ENCODE results near the gene SMIM44. TPM values are rescaled to one million over a fixed set of nuclear protein-coding genes. Genes with fewer than 3 reads are reported as not detected.
"Not testable (repeated sequence)": the region's sequence is repeated elsewhere in the genome, so short reads cannot be mapped to it uniquely, and the experiment has no call there.

The SMIM44 gene
- total RNA-seq, 2 experiments from 2014 or later = not detected

DNA sequence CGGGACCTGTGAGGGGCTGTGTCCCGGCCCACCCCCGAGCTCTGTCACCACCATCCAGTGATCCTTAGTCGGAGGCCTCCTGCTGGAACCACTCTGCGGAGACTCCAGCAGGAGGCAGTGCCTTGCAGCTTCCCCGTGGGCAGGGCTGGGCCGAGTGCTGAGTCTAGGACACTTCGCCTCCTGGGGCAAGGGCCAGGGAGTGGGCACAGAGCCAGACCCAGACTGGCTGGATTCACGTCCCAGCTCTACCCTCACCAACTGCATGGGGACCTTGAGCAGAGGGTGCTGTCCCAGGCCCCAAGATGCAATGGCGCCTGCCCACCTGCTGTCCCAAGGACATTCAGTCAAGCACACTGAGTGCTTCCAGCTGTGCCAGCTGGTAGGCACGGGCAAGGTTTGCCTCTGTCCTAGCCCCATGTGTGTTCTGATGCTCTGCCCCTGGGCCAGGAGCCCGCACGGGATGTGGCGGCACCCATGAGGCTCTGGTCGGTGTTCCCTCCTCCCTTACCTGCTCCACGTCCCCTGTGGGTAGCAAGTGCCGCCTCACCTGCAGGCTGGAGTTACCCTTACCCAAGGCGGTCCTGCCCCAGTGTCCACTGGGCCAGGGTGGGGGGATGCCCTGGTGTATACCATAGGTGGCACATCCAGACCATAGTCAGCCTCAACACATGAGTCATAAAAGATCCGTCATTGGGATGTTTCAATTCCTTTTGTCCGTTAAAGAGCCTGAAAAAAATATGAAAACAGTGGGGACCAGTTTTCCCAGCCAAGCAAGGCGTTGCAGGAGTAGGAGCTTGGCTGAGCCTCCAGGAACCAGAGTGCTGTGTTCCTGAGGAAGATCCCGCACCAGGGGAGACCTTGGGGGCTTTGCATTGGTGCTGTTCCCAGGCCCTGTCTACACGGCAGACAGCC is 30.2 kb upstream of the SMIM44 start:
- Mint-ChIP-seq H3K4me1 (peaks cover 42% of the 10 kb centered on the region), H3K27ac (no peak overlapping the region), H3K9me3 (no peaks in the 10 kb centered on the region), H3K36me3 (ENCODE audit: low read depth) (peaks cover 15% of the 10 kb centered on the region), H3K4me3 (no peak overlapping the region), H3K27me3 (no peaks in the 10 kb centered on the region)
- POLR2A ChIA-PET = no interaction called here
- CTCF ChIA-PET = interaction anchor here (1.3 kb wide), 1 partner anchor 12 kb away, joined by 3 read pairs; no protein-coding TSS in a partner anchor
- no peak for DNase-seq

DNA sequence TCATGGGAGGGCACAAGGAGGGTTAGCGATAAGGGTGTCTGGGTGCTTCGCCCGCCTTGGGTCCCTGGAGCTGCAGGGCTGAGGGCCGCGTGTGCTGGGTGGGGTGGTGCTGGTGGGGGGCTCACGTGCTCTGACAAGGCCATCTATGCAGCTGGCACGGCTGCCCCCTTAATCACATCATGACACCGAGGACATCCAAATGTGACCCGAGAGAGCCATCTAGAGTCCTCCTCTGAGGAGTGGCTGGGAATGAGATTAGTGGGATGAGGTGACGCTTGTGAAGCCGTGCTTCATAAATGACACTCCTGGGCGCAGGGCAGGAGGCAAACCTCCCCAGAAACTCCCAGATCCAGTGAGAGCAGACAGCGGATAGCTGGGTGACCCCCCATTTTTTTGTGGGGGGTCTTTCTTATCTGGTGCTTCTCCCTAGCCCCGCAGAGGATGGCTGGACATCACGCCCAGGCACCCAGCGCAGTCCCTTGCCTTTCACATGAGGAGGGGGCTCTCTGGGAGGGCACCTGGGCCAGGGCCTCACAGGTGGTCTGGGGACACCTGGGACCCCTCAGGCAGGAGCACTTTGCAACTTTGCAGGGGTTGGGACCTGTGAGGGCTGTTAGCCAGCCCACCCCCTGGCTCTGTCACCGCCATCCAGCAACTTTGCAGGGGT is 29.5 kb upstream of the SMIM44 start:
- Mint-ChIP-seq H3K36me3 (ENCODE audit: low read depth) (peaks cover 19% of the 10 kb centered on the region), H3K4me3 (no peak overlapping the region), H3K9me3 (no peaks in the 10 kb centered on the region), H3K4me1 (peaks cover 47% of the 10 kb centered on the region), H3K27me3 (no peaks in the 10 kb centered on the region), H3K27ac (no peak overlapping the region)
- ChIA-PET POLR2A (no interaction called here), CTCF (interaction anchor here (1.1 to 1.3 kb wide), 2 partner anchors 11 to 22 kb away, joined by 3 read pairs; no protein-coding TSS in a partner anchor)
- DNase-seq = no peak

DNA sequence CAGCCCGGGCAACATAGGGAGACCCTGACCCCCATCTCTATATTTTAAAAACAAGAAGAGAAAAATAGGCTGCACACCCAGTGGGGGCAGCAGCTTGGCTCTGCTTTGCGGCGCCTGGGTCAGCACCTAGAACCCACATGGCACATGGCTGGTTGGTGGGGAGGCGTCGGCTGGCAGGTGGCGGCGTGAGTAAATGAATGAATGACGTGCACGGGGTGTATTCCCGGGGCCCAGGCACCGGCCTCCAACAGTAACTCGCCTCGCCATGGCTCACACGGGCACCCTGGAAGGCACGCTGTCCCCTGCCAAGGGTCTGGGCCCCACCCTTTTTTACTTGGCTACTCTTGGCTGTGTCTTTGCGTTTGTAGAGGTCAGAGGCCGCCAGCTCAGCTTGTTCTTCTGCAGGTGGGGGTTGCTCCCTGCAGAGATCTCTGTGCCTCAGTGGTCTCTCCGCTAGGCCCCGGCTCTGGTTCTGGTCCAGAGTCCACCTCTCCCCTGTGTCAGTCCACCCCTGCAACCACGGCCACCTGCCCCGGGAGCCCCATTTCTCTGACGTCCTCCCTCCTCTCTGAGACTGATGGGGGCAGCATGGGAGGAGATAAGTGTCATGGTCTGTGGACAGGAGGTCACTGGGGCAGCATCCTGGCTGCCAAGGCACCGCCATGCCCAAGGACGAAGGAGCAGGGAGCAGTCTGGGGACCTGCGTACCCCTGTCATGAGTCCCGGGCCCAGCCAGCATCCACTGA is 28.4 kb upstream of the SMIM44 start:
- ChIA-PET CTCF (interaction anchor here (0.5 to 1.3 kb wide), 3 partner anchors 10 to 23 kb away, joined by 3 to 4 read pairs (median 3); no protein-coding TSS in a partner anchor), POLR2A (no interaction called here)
- Mint-ChIP-seq H3K36me3 (ENCODE audit: low read depth) (peaks cover 29% of the 10 kb centered on the region), H3K9me3 (no peaks in the 10 kb centered on the region), H3K27me3 (no peaks in the 10 kb centered on the region), H3K4me1 (peaks cover 52% of the 10 kb centered on the region), H3K27ac (no peak overlapping the region), H3K4me3 (no peak overlapping the region)
- DNase-seq = no peak

DNA sequence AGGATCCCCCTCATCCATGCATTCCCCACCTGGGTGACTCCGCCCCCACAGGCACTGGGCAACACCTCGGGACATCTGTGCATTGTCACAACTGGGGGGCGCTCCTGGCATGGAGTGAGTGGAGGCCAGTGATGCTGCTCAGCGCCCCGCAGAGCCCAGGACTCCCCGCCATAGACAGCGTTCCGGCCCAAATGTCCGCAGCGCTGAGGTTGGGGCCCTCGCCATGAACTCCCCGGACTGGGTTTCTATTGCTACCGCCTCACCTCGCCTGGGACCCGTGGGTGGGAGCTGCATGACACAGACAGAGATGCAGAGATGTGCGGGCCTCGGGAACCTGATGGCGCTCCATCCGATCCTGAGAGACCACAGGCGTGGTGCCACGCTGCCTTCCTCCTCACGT is 27.5 kb upstream of the SMIM44 start:
- CTCF ChIA-PET = no interaction called here
- no peaks in the 10 kb centered on the region for H3K9me3 Mint-ChIP-seq
- no peak overlapping the region for H3K27ac Mint-ChIP-seq
- POLR2A ChIA-PET = no interaction called here
- peaks cover 27% of the 10 kb centered on the region for H3K36me3 Mint-ChIP-seq (ENCODE audit: low read depth)
- H3K27me3 Mint-ChIP-seq = no peaks in the 10 kb centered on the region
- no peak overlapping the region for H3K4me3 Mint-ChIP-seq
- no peak for DNase-seq
- H3K4me1 Mint-ChIP-seq = peaks cover 45% of the 10 kb centered on the region

DNA sequence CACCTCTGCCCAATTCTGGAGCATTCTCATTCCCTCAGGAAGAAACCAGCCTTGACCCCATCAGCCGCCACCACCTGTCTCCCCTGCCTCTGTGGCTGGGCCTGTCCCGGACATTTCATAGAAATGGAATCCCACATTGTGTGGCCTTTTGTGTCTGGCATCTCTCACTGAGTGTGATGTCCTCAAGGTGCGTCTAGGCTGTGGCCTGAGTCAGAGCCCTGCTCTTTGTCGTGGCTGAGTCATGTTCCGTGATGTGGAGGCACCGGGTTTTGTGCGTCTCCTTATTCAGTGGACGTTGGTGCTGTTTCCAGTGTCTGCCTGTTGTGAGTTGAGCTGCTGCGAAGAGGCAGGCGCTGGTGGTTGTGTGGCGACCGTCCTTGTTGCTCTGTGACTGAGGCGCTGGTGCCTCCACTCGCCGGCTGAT is 26.3 kb upstream of the SMIM44 start:
- H3K36me3 Mint-ChIP-seq (ENCODE audit: low read depth) = peaks cover 27% of the 10 kb centered on the region
- POLR2A ChIA-PET = no interaction called here
- CTCF ChIA-PET = no interaction called here
- no peaks in the 10 kb centered on the region for H3K27me3 Mint-ChIP-seq
- DNase-seq = no peak
- H3K4me1 Mint-ChIP-seq = peaks cover 45% of the 10 kb centered on the region
- peak overlapping the region; percentile 32 for H3K27ac Mint-ChIP-seq
- peak overlapping the region; percentile 24 for H3K4me3 Mint-ChIP-seq
- no peaks in the 10 kb centered on the region for H3K9me3 Mint-ChIP-seq

DNA sequence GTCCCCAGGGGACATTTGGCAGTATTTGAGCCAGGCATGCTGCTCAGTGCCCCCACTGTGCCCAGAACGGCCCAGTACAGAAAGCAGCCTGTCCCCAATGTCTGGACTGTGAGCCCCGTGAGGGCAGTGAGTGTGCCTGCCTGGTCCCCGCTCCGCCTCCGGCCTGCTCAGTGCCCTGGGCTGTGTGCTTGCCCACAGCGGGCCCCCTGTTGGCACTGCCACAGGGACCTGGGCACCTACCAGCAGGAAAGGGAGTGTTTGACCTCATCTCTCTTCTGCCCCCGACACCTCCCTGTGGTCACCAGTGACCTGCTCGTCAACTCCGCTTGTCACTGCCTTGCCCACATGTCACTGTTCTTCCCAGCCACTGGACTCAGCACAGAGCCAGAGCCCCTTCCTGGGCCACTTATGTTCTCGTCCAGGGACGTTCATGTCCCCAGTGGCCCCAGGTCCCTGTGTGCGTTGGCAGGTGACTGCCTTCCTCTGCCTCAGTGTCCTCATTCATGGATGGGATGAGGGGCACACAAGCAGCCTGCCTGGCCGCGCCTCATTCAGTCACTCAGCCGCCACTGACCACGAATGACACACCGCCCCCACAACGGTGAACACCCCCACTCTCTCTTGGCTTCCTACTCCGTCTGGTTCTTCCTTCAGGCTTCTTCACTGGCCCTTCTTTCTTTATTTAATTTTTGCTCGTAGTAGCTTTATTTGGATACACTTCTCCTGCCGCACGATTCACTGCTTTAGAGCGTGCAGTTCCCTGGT is 25.7 kb upstream of the SMIM44 start:
- Mint-ChIP-seq H3K27ac (peak overlapping the region; percentile 32), H3K4me3 (peak overlapping the region; percentile 79), H3K9me3 (no peaks in the 10 kb centered on the region), H3K4me1 (peaks cover 46% of the 10 kb centered on the region), H3K27me3 (no peaks in the 10 kb centered on the region), H3K36me3 (ENCODE audit: low read depth) (peaks cover 27% of the 10 kb centered on the region)
- no peak for DNase-seq
- POLR2A ChIA-PET = no interaction called here
- CTCF ChIA-PET = no interaction called here

DNA sequence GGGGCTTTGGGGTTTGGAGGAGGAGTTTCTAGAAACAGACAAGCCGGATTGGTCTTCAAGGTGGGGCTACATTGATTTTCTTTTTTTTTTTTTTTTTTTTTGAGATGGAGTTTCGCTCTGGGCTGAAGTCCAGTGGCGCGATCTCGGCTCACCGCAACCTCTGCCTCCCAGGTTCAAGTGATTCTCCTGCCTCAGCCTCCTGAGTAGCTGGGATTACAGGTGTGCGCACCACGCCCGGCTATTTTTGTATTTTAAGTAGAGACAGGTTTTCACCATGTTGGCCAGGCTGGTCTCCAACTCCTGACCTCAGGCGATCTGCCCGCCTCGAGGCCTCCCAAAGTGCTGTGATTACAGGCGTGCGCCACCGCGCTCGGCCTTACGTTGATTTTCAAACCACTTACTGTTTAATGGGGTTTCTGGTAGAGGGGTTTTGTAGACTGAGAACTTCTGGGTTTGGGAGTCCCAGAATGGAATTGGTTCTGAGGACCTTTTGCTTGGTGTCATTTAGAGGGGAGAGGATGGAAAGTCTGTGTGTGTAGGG is 24.9 kb upstream of the SMIM44 start:
- CTCF ChIA-PET, H3K27me3 Mint-ChIP-seq, POLR2A ChIA-PET, H3K9me3 Mint-ChIP-seq, DNase-seq: not testable (repeated sequence)
- Mint-ChIP-seq H3K27ac (peak overlapping the region; percentile 50), H3K4me3 (peak overlapping the region; percentile 79), H3K4me1 (peaks cover 43% of the 10 kb centered on the region), H3K36me3 (ENCODE audit: low read depth) (peaks cover 27% of the 10 kb centered on the region)

DNA sequence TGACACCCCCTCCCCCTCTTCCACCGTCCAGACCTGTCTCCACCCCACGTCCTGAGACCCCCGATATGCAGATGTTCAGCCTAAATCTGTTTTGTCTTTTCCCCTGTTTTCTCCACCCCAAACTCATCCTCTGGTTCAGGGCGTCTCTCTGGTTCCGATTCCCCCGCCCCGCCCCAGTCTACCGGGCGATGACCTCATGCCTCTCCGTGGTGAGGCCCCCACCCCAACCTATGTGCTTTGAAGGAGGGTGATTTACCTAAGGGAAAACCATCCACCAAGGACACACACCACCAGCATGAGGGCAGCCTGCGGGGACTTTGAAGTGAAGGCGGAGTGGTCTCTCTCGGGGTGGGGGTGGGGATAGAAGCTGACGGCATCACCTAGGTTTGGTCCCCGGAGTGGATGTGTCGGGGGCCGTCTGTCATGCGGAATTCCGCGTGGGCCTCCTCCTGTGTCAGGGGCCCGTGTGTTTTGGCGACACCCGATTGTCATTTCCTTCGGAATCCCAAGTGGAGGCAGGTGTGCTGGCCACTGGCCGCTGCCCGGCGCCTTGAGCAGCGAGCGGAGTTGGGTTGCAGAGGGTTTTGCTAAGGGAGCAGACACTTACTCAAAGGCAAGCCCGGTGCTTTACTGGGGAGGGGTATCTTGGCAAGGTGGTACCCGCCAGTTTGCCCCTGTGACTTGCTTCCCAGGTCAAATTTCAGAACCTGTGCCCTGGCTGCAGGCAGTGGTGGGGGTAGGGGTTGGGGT is 24.3 kb upstream of the SMIM44 start:
- CTCF ChIA-PET = no interaction called here
- peaks cover 43% of the 10 kb centered on the region for H3K4me1 Mint-ChIP-seq
- DNase-seq = peak; percentile 31

DNA sequence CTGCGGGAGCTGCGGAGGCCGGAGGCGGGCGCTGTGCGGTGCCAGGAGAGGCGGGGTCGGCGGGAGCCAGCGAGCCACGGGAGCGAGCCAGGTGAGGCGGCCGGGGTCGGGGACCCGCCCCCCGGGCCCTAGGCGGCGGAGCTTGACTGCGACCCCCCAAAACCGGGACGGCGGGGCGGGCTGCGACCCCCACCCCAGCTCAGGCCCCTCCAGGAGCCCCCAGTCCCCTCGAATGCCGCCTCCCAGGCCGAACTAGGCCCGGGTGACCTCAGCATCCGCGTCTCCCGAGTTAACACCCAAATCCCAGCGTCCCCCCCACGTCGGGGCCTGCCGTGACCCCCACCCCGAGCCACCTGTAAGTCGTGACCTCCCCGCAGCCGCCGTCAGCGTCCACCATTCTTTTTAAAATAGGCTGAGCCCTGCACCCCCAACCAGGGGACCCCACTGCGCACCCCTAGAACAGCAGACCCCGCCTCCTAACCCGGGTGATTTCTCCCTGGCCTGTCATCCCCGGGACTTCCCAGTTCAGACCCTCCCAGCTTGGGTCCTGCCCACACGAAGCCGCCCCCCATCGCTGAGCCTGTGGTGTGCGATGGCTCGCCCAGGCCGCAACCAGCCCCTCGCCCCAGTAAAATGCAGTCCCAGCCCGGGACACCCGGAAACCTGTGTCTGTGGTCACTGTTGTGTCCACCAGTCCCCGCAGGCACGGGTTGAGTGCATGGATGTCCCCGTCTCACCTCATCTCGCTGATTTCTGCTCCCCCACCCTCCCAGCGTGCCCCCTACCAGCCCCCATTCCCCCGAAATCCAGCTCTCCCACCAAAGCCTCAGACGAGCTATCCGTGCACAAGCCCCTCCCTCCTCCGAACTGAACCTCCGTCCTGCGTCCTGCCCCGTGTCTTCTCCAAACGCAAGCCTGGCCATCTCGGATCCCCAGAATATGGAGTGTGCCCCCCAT is 23.4 kb upstream of the SMIM44 start:
- POLR2A ChIA-PET = no interaction called here
- Mint-ChIP-seq H3K4me3 (peak overlapping the region; percentile 79), H3K27ac (peak overlapping the region; percentile 91), H3K36me3 (ENCODE audit: low read depth) (peaks cover 27% of the 10 kb centered on the region), H3K27me3 (no peaks in the 10 kb centered on the region), H3K4me1 (peaks cover 43% of the 10 kb centered on the region), H3K9me3 (no peaks in the 10 kb centered on the region)
- CTCF ChIA-PET = interaction anchor here (1.1 kb wide), 1 partner anchor 12 kb away, joined by 4 read pairs; no protein-coding TSS in a partner anchor
- peak; percentile 46 for DNase-seq

More for the DNA sequence above, 24.3 kb upstream of the SMIM44 start:
- POLR2A ChIA-PET = no interaction called here
- H3K36me3 Mint-ChIP-seq (ENCODE audit: low read depth) = peaks cover 27% of the 10 kb centered on the region
- peak overlapping the region; percentile 91 for H3K27ac Mint-ChIP-seq
- no peaks in the 10 kb centered on the region for H3K27me3 Mint-ChIP-seq
- H3K4me3 Mint-ChIP-seq = peak overlapping the region; percentile 79
- no peaks in the 10 kb centered on the region for H3K9me3 Mint-ChIP-seq

DNA sequence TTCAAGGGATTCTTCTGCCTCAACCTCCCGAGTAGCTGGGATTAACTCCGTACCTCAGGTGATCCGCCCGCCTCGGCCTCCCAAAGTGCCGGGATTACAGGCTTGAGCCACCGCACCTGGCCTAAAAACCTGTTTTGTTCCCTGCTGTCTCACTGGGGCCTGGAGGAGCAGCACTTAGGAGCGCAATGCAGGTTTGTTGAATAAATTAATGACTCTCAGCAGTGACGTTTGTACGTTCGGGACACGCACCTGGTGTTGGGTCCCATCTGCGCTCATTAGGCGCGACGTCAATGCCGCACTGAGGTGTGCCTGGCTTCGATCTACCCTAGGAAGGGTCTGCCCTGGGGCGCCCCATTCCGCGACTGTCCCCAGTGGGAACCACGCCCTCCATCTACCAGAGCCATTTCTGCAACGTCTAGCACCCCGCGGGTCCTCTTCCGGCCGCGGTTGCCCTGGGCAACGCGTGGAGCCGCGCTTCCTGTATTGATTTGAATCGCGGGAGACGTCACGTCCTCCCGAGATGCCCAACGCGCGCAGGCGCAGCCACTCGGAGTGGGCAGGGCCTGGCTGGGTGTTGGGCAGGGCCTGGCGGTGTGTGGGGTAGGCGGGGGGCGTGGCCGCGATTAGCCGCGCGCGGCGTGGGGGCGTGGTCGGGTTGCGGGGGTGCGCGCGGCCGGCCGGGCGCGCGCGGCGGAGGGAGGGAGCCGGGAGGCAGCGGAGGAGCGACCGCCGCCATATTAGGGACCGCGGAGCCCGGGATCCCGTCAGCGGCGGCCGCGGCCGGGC is 22.6 kb upstream of the SMIM44 start, which contains the start of gene FZR1:
FZR1 (plus strand) TSS at position 714 of the 786 bp plus-strand sequence. CDS start 16,679 bp downstream, outside the sequence.
- ChIA-PET POLR2A (no interaction called here), CTCF (interaction anchor here (0.6 to 1.1 kb wide), 2 partner anchors 13 to 58 kb away, joined by 4 to 5 read pairs; no protein-coding TSS in a partner anchor)
- Mint-ChIP-seq H3K36me3 (ENCODE audit: low read depth) (peaks cover 27% of the 10 kb centered on the region), H3K27ac (peak within 1 kb of the TSS; percentile 93), H3K9me3 (no peaks in the 10 kb centered on the region), H3K4me3 (peak within 1 kb of the TSS; percentile 79), H3K4me1 (peaks cover 47% of the 10 kb centered on the region), H3K27me3 (no peaks in the 10 kb centered on the region)
- peak; percentile 99 for DNase-seq

Data from activated CD4-positive, alpha-beta T cell treated with anti-CD3 and anti-CD28 coated beads, Interleukin-2, amount 10 ng/mL, durations not matched to agents 7 days and 5 days (primary cell).